Pulmonary artery endothelial cell (primary cell): ENCODE measurements around the gene KIRREL3. TPM values are rescaled to one million over a fixed set of nuclear protein-coding genes. Genes with fewer than 3 reads are reported as not detected.

Source experiments
- DNase-seq: peaks from one replicate; pipeline ENCODE4 v3.0.0-alpha.2; 2011; ENCODE audit warnings: low read depth, low spot score
- total RNA-seq: library from RNA; depleted of rRNA; stranded (reverse); fragments of >200 nt; gene quantifications from 2 replicates; pipeline ENCODE4 v1.2.3, GENCODE V29; 2014

KIRREL3 gene
- total RNA-seq, 1 donor from 2014 or later: not detected

DNA sequence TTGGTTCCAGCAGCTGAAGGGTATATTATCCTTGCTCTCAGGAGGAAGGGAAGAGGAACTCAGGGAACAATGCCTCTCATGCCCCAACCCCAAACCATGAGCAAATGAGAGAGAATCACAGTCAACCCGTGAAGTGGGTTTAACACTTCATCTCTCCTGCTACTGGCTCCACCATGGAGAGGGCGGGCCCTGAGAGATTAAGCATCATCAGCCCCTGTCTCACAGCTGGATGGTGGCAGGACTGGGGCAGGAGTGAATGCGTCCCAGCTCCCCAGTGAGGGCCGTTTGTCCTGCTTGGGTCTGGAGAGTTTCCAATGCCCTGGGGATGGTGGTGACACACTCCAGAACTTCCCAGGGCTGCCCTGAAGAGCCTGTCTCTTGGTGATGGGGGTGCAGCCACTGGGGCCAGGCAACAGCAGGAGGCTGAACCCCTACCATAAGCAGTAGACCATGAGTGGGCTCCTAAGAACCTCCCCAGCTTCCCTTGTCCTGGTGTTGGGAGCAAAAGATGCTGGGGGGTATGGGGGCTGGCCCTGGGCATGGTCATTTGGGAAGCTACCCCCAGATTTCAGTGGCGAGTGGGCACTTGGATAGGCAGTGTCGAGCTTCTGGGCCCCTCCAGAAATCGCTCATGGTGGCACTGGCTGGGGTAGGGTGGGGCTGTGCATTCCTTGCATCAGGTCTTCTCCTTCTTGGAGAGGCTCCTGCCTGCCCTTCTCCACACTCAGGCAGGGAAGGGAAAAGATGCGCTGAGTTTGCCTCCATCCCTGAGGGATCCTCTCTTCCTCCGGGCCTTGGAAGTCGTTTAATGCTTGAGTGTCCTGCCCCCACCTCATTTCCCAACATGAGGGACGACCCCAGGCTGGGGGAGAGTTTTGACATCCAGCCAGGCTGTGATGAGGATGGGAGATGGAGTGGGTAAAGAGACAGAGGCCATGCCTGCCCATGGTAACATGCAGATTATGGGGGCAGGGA lies 487.5 kb downstream of the KIRREL3 start:
- no peak for DNase-seq

DNA sequence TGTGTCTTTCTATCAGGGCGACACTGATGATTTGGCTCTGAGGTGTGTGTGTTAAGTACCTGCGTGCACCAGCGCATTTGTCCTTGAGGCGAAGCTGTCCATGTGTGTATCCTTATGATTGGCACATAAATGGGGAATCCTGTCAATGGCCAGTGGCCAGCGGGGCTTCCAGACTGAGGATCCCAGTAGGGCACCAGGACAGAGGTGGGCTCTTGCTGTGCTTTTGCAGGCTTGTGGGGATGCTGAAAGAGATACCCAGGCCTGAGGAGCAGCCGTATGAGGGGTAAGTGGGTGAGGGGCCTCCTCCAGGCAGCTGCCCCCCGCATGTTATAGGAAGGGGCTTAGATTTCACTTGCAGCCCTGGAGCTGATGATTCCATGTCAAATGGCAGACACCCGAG lies 488.3 kb downstream of the KIRREL3 start:
- no peak for DNase-seq

DNA sequence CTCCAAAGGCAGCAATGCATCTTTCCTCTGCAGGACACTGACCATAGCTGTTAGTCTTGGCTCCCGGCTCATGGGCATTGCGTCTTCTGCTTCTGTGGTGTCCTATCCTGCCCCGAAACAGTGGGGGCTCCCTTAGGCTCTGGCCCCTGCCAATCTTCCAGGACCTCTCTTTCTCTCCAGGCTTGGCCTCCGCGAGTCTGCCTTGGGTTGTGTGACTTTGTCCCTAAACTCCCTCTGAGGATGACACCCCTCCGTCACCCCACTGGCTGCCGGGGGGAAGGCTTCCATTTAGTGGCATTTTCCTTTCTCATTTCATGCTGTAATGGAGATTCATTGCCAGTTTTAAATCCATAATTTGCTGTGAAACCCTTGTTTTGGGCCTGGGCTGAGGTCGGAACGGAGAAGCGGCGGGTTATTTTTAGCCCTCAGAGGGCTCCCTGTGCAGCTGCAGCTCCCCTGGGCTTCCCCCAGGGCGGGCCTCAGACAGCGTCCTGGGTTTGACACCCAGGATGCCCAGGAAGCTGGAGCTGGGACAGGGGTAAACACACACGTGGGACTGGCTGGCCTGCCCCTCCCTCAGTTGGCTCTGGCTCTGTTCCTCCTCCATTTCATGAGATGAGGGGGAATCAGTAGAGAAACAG lies 489.0 kb downstream of the KIRREL3 start:
- no peak for DNase-seq

DNA sequence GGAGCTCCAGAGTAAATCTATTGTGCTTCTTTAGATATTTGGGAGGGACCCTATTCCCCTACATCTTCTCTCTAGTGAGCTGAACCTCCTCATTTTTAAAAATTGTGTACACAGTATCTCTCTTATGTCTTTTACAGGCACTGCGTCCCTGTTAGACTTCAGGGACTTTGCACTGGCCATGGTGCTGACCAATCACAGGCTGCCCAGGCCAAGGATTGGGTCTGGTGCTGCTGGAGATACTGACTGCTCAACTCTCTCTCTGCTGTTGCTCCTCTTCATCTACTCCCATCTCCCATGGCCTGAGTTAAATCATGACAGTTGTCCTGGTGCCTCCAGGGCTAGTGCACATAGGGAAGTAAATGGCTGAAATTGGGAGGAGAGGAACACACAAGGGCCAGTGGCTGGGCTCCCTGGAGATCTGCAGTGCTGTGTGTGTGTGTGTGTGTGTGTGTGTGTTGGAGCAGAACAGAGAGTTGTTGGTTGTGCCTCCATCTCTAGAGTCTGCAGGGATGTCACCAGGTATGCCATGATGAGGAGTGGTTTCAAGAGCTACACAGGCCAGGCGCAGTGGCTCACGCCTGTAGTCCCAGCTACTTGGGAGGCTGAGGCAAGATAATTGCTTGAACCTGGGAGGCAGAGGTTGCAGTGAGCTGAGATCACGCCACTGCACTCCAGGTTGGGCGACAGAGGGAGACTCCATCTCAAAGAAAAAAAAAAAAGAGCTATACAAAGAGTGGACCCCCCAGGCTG lies 489.8 kb downstream of the KIRREL3 start:
- no peak for DNase-seq

DNA sequence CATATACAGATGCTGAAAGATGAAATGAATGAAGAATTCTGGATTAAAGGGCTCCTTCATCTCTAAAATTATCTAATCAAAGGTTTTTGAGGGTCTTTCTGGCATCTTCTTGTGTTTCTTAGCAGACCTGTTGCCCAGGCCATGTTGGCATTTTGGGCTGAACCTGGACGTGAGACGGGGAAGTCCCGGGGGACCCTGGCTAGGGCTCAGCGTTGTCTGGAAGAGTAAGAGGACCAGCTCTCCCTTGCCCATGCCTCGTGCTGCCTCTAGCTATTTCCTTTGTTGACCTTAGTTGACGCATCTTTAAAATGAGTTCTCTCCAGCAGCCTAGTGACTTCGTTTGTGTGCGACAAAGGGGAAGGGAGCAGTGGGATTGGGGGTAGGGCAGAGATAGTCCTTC lies 492.9 kb downstream of the KIRREL3 start:
- no peak for DNase-seq

DNA sequence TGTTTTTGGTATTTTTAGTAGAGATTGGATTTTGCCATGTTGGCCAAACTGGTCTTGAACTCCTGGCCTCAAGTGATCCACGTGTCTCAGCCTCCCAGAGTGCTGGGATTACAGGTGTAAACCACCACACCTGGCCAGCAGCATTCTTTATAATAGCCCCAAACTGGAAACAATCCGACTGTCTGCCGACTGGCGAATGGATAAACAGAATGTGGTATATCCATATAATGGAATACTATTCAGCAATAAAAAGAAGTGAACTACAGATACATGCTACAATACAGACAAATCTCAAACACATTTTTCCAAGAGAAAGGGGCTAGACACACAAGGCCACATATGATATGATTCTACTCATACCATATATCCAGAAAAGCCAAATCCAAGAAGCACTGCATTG lies 493.8 kb downstream of the KIRREL3 start:
- DNase-seq: no peak

DNA sequence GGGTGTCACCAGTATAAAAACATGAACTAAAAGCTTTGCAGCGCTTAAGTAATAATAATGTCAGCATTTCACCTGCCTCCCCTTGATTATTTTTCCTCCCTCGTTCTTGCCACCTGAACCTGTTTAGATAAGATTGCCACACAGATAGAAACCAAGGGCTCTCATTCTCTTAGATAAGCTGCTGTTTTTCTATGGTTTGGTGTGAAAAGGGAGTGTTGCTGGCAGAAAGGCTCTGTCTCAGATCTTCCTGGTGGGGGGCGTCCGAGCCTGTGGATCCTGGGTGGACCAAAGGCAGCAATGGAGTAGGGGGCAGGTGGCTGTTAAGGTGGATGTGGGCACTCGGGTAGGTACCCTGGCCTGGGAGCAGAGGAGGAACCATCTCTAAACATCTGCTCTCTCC lies 497.6 kb downstream of the KIRREL3 start:
- DNase-seq: no peak

DNA sequence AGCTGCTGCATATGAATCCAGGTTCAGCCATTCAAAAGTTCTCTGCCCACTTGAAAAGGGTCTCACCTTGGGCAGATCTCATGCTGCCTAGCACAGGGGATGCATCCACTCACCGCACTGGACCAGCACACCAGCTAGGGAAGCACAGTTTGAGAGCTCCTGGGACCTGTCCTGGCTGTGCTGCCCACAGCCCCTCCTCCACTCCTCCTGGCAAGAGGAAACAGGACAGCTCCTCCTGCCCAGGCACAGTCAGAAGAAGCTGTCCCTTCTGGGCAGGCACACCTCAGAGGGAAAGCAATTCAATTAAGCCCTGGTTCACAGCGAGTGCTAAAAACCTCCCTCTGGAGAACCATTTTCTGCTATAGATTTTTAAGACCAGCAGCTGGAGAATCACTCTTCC lies 498.4 kb downstream of the KIRREL3 start:
- no peak for DNase-seq

DNA sequence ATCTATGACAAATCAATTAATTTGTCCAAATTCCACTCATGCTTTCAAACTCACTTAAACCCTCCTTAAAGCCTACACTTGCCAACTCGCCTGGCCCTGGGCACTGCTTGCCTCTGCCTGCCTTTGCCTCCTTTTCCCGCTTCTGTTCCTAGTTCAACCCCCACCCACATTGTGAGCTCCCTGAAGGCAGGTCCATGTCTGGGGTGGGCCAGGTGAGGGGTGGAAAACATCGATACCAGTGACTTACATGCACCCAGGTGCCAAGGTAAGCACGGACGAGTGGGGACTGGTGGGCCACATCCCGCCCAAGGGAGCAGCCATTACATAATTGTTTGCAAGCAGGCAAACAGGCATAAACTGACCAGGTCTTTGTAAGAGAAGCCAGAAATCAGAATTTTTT lies 498.9 kb downstream of the KIRREL3 start:
- DNase-seq: no peak

DNA sequence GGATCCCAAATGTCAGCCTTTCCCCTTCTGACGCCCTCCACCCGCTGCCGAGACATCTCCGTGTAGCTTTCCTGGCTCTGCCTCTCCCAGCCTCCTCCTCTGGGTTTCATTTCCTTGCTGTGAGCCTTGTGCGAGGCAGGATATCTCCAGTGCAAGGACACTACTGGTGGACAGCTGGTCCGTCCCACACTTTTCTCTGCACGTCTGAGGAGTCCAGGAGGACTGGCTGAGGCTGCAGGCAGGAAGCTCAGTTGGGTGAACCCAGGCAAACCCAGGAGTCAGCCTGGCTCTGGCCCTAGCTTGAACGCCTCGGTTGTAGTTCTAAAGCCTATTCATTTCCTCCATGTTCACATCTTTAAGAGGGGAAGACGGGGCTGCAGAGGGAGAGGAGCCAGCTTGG lies 499.6 kb downstream of the KIRREL3 start:
- DNase-seq: no peak

DNA sequence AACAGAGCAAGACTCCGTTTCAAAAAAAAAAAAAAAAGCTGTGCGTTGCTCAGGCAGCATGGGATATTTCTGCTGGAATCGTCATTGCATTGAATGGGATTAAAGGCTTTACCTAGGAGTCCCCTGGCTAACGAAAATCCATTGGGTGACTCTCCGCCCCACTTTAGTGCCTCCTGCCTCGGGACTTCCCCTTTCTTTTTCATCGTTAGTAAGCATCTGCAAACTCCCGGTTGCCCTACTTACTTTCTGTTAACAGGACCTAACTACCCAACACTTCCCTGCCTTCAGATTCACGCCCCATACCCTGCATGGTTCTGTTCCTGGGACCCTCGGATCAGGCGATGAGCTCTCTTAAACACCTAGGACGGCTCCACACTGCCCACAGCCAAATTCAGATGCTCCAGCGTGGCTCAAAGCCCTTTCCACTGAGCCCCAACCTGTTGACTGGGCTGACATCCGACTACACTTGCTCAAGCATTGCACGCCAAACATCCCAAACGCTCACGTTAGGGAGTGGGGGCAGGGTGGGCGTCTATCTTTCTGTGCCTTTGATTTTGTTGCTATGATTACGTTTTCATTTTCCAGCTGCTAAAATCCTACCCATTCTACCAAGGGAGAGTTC lies 501.3 kb downstream of the KIRREL3 start:
- no peak for DNase-seq

DNA sequence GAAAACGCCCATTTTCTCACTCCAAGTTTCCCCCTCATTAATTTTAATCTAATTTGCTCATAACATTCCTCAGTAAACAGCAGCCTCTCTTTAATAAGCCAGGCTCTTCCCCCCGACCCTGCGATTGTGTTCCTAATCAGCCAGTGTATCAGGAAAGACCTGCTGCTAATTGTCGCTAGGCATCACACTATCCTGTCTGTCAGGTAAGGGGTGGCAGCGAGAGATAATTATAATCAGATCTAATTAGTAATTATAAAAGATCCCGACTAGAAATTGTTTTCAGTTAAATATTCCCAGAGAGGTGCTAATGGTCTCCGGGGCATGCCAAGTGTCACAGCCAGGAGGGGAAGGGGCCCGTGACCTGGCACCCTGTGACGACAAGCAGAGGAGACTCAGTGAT lies 502.3 kb downstream of the KIRREL3 start:
- DNase-seq: no peak

DNA sequence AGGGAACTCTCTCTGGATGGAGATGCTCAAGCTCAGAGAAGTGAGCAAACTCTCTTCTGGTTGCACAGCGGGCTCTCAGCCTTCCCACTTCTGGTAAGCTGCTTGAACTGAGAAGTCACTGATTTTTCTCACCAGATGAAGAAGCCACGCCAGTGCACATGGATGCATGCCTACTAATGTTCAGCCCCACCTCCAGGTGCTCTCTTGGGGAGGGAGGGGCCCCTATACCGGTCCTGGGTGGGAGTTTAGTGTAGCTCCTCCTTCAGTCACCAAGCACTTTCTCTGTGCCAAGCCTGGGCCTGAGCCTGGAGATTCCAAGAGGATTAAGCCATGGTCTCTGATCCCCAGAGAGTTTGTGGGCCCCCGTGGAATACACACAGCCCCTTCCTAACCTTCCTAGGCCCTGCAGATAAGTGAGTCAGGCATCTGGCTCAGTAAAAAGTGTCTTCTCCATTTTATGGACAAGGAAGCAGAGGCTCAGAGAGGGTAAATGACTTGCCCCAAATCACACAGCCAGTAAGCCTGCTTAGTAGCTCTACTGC lies 502.9 kb downstream of the KIRREL3 start:
- no peak for DNase-seq

DNA sequence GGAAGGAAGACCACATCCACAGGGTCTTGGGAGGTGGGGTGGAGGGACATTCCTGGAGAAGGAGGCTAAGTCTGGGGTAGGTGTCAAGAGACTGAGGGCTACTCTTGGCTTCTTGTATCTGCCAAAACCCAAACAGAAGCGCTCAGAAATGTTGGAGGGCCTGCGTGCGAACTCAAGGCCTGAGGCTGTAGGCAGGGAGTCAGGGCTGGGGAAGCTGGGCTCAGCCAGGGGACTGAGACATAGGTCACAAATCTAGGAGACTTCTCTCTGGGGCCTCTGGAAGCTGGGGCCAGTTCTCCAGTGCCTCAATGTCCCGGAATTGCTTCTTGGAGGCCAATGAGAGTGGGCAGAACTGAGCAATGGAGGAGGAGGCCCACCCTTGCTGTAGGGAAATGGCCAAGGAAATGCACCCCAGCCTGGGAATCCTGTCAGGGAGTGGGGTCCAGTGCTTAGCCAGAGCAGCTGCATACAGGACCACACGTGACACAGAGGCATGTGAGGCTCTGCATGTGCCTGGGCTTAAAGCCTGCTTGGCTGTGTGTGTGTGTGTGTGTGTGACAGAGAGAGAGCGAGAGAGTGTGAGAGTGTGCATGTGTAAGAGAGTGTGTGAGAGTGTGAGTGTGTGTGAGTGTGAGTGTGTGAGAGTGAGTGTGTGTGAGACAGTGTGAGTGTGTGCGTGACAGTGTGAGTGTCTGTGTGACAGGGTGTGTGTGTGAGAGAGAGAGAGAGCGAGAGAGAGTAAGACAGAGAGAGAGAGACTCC lies 503.8 kb downstream of the KIRREL3 start:
- DNase-seq: no peak

DNA sequence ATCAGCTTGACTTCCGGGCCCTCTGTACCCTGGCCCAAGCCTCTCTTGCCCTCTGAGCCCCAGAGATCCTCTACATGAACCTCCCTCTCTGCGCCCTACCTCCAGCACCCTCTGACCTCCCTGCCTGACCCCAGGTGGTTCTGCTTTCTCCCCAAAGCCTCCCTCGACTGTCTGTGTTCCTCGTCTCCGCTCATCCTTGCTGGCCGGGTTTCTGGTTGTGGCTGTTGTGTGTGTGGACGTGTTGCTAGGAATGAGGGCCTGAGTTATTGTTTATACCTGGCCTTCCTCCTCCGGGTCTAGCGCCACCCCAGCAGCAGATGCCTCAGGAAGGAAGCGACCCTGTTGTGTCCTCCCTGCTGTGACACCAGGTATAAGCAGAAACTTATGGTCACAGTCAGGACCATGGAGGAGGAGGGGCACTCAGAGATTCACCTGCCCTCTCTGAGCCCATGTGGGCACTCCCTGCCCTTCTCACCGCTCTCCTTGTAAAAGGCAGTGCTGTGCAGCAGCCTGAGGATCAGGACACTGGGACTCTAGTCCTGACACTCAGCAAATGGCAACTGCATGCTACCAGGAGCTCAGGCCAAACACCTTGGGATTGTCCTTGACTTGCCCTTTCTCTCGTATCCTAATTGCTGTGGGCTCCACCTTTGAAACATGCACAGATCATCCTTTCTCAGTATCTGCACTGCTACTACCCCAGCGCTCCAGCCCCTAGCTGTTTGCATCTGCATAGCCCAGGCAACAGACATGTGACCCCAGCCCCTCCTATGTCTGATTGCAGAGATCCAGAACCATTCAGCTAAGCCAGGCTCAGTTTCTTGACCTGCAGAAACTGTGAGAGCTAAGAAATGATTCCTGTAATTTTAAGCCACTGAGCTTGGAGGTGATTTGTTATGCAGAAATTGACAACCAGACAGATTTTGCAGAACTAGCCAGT lies 505.0 kb downstream of the KIRREL3 start:
- no peak for DNase-seq

DNA sequence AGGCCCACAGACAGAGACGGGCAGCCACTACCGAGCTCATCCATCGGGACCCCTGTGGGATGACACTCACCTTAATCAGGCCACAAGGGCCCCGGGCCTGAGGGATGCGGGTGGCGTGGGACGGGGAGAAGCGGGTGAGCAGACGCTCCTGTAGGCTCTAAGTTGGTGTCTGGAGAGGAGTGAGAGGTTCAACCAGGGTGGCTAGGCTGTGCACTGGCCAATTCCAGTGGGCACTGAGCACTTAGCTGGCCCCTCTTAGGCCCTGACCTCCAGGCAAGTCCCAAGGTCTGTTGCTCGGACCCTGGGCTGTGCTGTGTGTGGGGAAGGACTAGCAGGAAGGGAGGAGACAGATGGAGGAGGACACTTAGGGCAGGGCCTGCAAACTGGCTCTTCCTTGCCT lies 505.7 kb downstream of the KIRREL3 start:
- no peak for DNase-seq

DNA sequence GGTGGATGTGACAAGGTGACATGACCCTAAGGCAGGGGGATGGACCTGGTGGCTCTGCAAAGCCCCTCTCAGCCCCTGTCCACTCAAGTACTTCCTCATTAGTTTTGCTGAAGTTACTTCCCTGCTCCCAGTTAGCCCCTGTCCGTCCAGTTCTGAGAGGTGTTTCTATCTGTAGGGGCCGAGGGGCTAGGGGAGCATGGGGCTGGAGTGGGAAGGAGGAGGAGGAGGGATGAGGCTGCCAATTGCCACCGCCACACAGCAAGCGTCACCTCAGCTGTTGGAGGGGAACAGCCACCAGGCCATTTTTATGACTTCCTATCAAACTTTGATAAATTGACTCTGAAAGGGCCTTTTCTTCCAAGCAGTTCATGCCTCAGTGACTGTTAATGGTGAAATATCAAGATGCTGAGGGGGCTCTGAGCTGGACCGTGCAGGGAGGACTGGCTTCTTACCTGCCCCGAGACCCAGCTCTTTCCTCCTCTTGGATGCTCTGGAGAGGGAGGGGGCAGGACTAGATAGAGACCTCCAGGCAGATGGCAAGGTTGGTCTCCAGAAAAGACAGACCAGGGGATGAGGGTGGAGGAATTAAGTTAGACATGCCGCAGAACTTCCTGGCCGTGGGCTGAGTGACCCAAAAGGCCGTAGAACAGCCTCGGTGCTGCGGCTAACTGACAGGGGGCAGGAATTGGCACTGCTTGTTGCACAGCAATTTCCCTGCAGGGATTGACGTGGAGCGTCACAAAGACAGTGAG lies 508.1 kb downstream of the KIRREL3 start:
- DNase-seq: no peak

DNA sequence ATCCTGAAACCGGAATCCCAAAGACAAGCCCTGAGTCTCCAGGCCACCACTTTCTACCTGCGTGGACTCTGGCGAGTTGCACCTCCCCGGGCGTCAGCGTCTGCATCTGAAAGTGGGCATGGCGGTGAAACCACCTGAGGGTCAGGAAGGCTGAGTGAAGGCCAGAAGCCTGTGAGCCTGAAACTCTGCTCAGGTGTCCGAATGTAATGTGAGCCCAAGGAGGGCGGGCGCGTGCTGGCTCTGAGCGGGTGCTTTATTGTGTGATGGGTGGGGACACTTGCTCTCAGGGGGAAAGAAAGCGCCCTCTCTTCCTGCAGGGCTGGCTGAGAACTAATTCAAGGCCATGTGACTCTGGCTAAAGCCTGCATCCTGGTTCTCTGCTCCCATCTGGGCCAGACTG lies 509.5 kb downstream of the KIRREL3 start:
- no peak for DNase-seq
